Neural crest cell (in vitro differentiated cells): ENCODE results near the gene EDRF1. TPM values are rescaled to one million over a fixed set of nuclear protein-coding genes. Genes with fewer than 3 reads are reported as not detected.
A peak's percentile ranks its signal among the peaks of the same experiment; 100 is the strongest.

ENCODE experiments used
- DNase-seq: peaks from one replicate; pipeline ENCODE4 v3.0.0; 2021; ENCODE audit warnings: low read depth, mixed read lengths, low spot score
- H3K27ac Mint-ChIP-seq: one replicate; pipeline ENCODE4 v1.8.0; 2021; ENCODE audit warnings: mild to moderate bottlenecking, mixed read lengths; ENCODE audit not compliant: unreplicated experiment
- H3K27me3 Mint-ChIP-seq: 2 replicates; pipeline ENCODE4 v1.8.0; 2021; ENCODE audit warnings: low read depth, mild to moderate bottlenecking, mixed read lengths
- H3K36me3 Mint-ChIP-seq: 2 replicates; pipeline ENCODE4 v1.8.0; 2021; ENCODE audit warnings: low read depth, mild to moderate bottlenecking, mixed read lengths
- H3K4me1 Mint-ChIP-seq: 2 replicates; pipeline ENCODE4 v1.8.0; 2021; ENCODE audit warnings: mixed read lengths
- H3K4me3 Mint-ChIP-seq: one replicate; pipeline ENCODE4 v1.8.0; 2021; ENCODE audit warnings: mild to moderate bottlenecking, mixed read lengths
- H3K9me3 Mint-ChIP-seq: 2 replicates; pipeline ENCODE4 v1.8.0; 2021; ENCODE audit warnings: mixed read lengths
- total RNA-seq: library from RNA; stranded (reverse); gene quantifications from 2 replicates; pipeline ENCODE4 v1.2.1, GENCODE V29; 2021
- TF ChIP-seq, protein P1 (sequence below): fragments of 200-600 bp; sonication (generic); conservative IDR thresholded peaks from 2 replicates; pipeline ENCODE4 v1.5.0; 2021; ENCODE audit warnings: antibody characterized with exemption, mild to moderate bottlenecking

The EDRF1 gene
- total RNA-seq, 1 donor from 2014 or later, result 42.7 TPM

GRCh38 chr10:125757742-125758141 is 38.2 kb downstream of the EDRF1 start:
- peaks cover 27% of the 10 kb centered on the region for H3K4me1 Mint-ChIP-seq
- TF ChIP-seq, protein P1, sequence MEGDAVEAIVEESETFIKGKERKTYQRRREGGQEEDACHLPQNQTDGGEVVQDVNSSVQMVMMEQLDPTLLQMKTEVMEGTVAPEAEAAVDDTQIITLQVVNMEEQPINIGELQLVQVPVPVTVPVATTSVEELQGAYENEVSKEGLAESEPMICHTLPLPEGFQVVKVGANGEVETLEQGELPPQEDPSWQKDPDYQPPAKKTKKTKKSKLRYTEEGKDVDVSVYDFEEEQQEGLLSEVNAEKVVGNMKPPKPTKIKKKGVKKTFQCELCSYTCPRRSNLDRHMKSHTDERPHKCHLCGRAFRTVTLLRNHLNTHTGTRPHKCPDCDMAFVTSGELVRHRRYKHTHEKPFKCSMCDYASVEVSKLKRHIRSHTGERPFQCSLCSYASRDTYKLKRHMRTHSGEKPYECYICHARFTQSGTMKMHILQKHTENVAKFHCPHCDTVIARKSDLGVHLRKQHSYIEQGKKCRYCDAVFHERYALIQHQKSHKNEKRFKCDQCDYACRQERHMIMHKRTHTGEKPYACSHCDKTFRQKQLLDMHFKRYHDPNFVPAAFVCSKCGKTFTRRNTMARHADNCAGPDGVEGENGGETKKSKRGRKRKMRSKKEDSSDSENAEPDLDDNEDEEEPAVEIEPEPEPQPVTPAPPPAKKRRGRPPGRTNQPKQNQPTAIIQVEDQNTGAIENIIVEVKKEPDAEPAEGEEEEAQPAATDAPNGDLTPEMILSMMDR, result no peak
- no peaks in the 10 kb centered on the region for H3K27me3 Mint-ChIP-seq
- H3K9me3 Mint-ChIP-seq, result no peaks in the 10 kb centered on the region
- H3K4me3 Mint-ChIP-seq, result no peak overlapping the region
- peak overlapping the region; percentile 65 for H3K27ac Mint-ChIP-seq
- H3K36me3 Mint-ChIP-seq, result peaks cover 38% of the 10 kb centered on the region
- DNase-seq, result no peak

DNA sequence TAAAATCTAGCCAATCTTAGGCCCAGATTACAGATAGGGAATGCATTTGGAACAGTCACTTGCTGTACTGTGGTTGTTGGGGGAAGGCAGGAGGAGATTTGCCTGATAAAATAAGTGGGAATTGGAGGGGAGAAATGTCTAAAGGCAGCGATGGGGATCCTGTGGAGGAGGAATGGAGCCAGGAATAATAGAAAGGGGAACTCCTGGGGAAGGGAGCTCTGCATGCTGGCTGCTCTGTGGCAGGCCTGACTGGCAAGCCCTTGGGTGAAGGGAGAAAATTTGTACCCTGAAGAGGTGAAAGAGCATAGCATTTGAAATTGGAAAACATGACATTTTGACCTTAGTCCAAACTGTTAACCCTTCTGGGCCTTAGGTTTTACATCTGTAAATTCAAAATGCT is 42.5 kb downstream of the EDRF1 start:
- TF ChIP-seq, protein P1, result no peak
- no peaks in the 10 kb centered on the region for H3K9me3 Mint-ChIP-seq
- DNase-seq, result no peak
- peaks cover 28% of the 10 kb centered on the region for H3K36me3 Mint-ChIP-seq
- peaks cover 33% of the 10 kb centered on the region for H3K4me1 Mint-ChIP-seq
- no peak overlapping the region for H3K27ac Mint-ChIP-seq
- H3K4me3 Mint-ChIP-seq, result no peak overlapping the region
- no peaks in the 10 kb centered on the region for H3K27me3 Mint-ChIP-seq

GRCh38 chr10:125762692-125763648 is 43.5 kb downstream of the EDRF1 start:
- Mint-ChIP-seq H3K27ac (no peak overlapping the region), H3K4me1 (peaks cover 23% of the 10 kb centered on the region), H3K27me3 (no peaks in the 10 kb centered on the region), H3K9me3 (no peaks in the 10 kb centered on the region), H3K4me3 (no peak overlapping the region), H3K36me3 (peaks cover 25% of the 10 kb centered on the region)
- TF ChIP-seq, protein P1, result no peak
- no peak for DNase-seq

GRCh38 chr10:125765835-125766234 is 46.3 kb downstream of the EDRF1 start:
- peaks cover 15% of the 10 kb centered on the region for H3K36me3 Mint-ChIP-seq
- H3K9me3 Mint-ChIP-seq, result no peaks in the 10 kb centered on the region
- DNase-seq, result no peak
- H3K27ac Mint-ChIP-seq, result no peak overlapping the region
- peaks cover 21% of the 10 kb centered on the region for H3K4me1 Mint-ChIP-seq
- no peak overlapping the region for H3K4me3 Mint-ChIP-seq
- TF ChIP-seq, protein P1, result no peak
- no peaks in the 10 kb centered on the region for H3K27me3 Mint-ChIP-seq

- Mint-ChIP-seq H3K4me3 (no peak overlapping the region), H3K4me1 (peaks cover 18% of the 10 kb centered on the region), H3K9me3 (no peaks in the 10 kb centered on the region), H3K27me3 (no peaks in the 10 kb centered on the region), H3K36me3 (peaks cover 13% of the 10 kb centered on the region), H3K27ac (no peak overlapping the region)
- DNase-seq, result no peak
- TF ChIP-seq, protein P1, result no peak
Observed at GRCh38 chr10:125766511-125766910, 47.0 kb downstream of the EDRF1 start.
